Esophagus (tissue), 2 donors: ENCODE results near the gene ETV7. TPM values are rescaled to one million over a fixed set of nuclear protein-coding genes. Genes with fewer than 3 reads are reported as not detected.

Experiments
- H3K27ac ChIP-seq, 2 donors: one replicate each; pipeline ENCODE4 v1.5.1; 2013; ENCODE audit warnings: low read depth in 2 of 2, mild to moderate bottlenecking in 2 of 2, inconsistent platforms in 1 of 2, low read length in 1 of 2, moderate library complexity in 1 of 2
- H3K27me3 ChIP-seq, 2 donors: one replicate each; pipeline ENCODE4 v1.6.1; 2013; ENCODE audit warnings: low read length in 2 of 2, control low read depth in 1 of 2, mild to moderate bottlenecking in 1 of 2; ENCODE audit not compliant: insufficient read depth in 2 of 2, control insufficient read depth in 1 of 2
- H3K36me3 ChIP-seq, 2 donors: one replicate each; pipeline ENCODE4 v1.6.1; 2013; ENCODE audit warnings: low read length in 1 of 2; ENCODE audit not compliant: control insufficient read depth in 2 of 2, insufficient read depth in 2 of 2
- H3K4me1 ChIP-seq, 2 donors: one replicate each; pipeline ENCODE4 v1.6.1; 2013; ENCODE audit warnings: low read length in 1 of 2; ENCODE audit not compliant: control insufficient read depth in 2 of 2, insufficient read depth in 2 of 2
- H3K4me3 ChIP-seq, 2 donors: one replicate each; pipeline ENCODE4 v1.5.1; 2013; ENCODE audit warnings: low read length in 2 of 2, mild to moderate bottlenecking in 2 of 2, low read depth in 1 of 2, moderate library complexity in 1 of 2
- H3K9me3 ChIP-seq, 2 donors: one replicate each; pipeline ENCODE4 v1.6.1; 2013; ENCODE audit warnings: mild to moderate bottlenecking in 2 of 2, low read depth in 1 of 2, low read length in 1 of 2, moderate library complexity in 1 of 2; ENCODE audit not compliant: control insufficient read depth in 2 of 2, insufficient read depth in 1 of 2
- WGBS, 2 donors: extraction: QIAGEN DNeasy Blood & Tissue Kit; methylation state at CpG; one replicate each; pipeline ENCODE4 v1.1.7; 2013; 5-methylcytosine and 5-hydroxymethylcytosine counted together
- polyA plus RNA-seq, 2 donors: library from polyadenylated mRNA; stranded (reverse); fragments of 200-250 nt; gene quantifications; one replicate each; pipeline ENCODE4 v1.2.3, GENCODE V29; 2013
- donor health status: healthy with polysubstance abuse.
- donor health status: Bipolar disorder and iron deficiency.

Gene ETV7
- polyA plus RNA-seq, 2 donors, result 2.1 to 3.3 TPM

DNA sequence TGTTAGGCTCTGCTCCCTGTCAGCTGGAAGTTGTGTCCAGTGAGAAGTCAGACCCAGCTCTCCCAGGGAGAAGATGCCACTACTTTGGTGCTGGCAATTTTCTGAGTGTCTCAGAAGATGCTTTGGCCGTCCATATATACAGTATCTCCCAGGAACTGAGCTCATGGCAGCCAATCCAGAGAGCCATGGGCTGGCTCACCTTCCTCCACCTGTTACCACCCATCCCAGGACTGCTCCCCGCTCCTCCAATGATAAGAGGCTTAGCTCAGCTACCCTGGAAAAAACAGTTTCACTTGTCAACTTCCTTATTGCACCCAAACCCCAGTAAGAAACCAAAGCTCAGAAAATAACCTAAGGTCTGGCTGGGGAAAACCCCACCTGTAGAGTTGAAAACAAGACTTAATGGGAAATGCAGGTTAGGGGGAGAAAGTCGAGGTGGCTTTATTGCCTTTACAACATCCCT, 50.7 kb downstream of the ETV7 start, which contains the start of gene BNIP5:
TSS of gene BNIP5 (minus strand) at position 110 of the 463 bp plus-strand sequence. CDS start 6,198 bp downstream, outside the sequence.
- Histone ChIP-seq H3K4me3 (no peak within 1 kb of the TSS), H3K4me1 (peaks cover 0 to 3% of the 10 kb centered on the region in 2 donors), H3K9me3 (no peaks in the 10 kb centered on the region), H3K27me3 (peaks cover 0 to 3% of the 10 kb centered on the region in 2 donors), H3K27ac (no peak within 1 kb of the TSS), H3K36me3 (no peaks in the 10 kb centered on the region)
- WGBS, 2 donors, result 65 to 71% methylated on average over 3 of the region's 3 CpGs

DNA sequence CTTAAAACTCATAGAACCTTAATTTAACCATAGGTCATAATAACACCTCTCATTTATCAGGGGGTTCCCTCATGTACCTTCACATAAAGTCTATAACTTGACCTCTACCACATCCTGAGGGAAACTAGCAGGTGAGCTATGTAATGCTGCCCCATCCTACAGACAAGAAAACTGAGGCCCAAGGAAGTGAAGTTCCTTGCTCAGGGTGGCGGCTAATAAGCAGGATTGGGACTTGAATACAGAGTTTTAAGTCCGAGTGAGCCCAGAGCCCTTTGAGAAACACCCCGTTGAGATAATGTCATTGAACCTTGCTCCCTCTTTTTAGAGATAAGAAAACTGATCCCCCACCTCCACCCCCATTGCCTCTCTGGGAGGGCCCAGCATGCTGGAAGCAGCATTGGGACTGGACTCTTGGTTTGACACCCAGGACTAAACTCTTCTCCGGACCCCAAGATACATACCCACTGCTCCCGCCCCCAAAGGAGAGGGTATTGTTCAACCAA, 51.2 kb downstream of the ETV7 start:
- H3K4me3 ChIP-seq, result no peak overlapping the region
- H3K27ac ChIP-seq, result no peak overlapping the region
- peaks cover 0 to 3% of the 10 kb centered on the region in 2 donors for H3K4me1 ChIP-seq

DNA sequence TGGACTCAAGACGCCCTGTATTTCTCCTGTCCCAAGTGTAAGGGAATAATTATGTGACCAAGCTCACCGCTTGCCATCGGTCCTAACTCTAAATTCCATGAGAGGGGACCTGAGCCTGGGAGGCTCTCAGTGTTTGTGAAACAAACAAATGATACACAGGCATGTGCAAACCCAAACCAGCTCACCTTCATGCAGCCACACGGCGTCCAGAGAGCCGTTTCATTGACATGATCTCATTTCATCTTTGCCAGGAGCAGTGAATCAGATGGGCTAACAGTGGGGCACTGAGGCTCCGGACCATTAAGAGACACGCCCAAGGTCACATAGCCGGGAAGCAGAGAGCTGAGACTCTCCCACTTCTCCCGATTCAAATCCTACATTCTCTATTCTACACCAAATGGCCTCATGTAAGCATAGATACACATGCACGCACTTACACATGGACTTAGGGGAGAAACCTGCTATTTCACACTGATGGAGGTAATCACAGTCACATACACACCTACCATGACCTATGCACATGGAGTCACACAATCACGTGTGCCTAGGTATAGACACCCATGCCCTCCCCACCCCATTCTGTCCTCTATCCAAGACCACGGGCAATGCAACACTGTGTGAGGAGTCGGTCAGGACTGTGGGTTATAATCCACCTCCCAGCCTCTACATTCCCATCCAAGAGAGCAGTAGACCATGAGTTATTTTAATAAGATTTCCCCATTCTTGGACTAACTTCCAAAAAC, 51.8 kb downstream of the ETV7 start:
- Histone ChIP-seq H3K4me3 (no peak overlapping the region), H3K36me3 (no peaks in the 10 kb centered on the region), H3K9me3 (no peaks in the 10 kb centered on the region), H3K27me3 (peaks cover 0 to 3% of the 10 kb centered on the region in 2 donors), H3K27ac (no peak overlapping the region), H3K4me1 (peaks cover 0 to 3% of the 10 kb centered on the region in 2 donors)
- 70 to 81% methylated on average over 14 of the region's 14 CpGs for WGBS, 2 donors

More for the DNA sequence above, 51.2 kb downstream of the ETV7 start:
- H3K9me3 ChIP-seq, result no peaks in the 10 kb centered on the region
- H3K36me3 ChIP-seq, result no peaks in the 10 kb centered on the region
- peaks cover 0 to 3% of the 10 kb centered on the region in 2 donors for H3K27me3 ChIP-seq
- 82 to 92% methylated on average over 5 of the region's 5 CpGs for WGBS, 2 donors

DNA sequence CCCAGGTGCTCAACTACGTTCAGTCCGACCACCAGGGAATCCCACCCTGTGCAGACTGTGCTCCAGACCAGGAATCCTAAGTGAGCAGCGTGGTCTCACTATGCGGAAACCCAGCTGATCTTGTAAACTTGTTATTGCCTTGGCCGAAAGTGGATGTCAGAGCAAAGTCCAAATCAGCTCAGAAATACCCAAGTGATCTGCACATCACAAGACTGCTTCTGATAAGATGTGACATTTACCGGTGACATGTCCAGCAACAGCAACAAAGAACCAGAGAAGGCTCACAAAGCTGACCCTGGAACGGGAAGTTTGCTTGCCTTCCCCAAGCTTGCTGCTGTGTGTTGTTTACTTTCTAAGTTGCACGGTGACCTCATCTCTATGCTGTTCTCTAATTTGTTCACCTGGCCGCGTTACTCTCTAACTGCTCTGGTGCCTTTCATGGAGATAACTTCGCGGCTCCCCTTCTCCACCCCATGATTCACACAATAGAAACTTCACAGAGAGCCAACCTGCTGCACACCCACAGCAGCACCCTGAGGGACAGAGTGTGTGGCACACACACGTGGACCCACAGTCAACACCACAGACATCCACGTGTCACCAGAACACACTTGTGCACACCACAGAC, 52.5 kb downstream of the ETV7 start:
- 47 to 60% methylated on average over 14 of the region's 14 CpGs for WGBS, 2 donors
- H3K27ac ChIP-seq, result no peak overlapping the region

DNA sequence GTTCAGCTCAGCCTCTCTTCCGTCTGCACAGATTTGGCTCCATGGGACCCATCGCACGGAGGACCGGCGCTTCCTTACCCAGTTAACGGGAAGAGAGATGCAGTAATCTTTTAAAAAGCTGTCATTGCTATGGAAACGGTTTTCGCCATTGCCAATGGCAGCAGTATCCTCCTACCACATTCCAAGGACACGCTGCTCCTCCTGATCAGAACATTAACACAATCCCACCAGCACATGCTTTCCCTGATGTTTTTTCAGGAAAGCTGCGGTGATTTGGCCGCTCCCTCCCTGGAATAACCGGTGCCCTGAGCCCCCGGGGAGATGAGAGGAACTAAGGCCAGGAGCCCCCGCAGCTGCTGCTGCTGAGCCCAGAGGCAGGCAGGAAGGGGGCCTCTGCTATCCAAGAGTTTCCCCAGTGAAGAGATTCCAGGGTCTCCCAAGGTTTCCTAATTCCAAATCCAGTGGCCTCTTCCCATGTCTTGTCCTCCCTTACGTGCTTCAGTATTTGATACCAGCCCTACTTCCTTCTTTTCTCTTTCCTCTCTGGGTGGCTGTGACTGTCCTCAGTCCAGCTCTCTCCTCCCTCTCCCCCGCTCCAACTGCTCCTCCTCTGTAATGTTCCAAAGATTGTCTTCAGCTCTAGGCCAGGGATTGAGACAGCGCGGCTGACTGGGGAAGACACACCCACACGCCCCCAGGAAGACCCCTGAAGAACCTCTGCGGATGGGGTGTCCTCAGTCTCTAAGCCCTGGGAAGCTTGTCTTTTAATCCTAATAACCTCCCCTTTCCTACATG, 53.3 kb downstream of the ETV7 start:
- no peak overlapping the region for H3K4me3 ChIP-seq
- no peaks in the 10 kb centered on the region for H3K36me3 ChIP-seq
- peaks cover 0 to 3% of the 10 kb centered on the region in 2 donors for H3K4me1 ChIP-seq
- 61 to 63% methylated on average over 20 of the region's 20 CpGs for WGBS, 2 donors
- no peak overlapping the region for H3K27ac ChIP-seq
- H3K9me3 ChIP-seq, result no peaks in the 10 kb centered on the region
- peaks cover 0 to 1% of the 10 kb centered on the region in 2 donors for H3K27me3 ChIP-seq

More for the DNA sequence above, 52.5 kb downstream of the ETV7 start:
- Histone ChIP-seq H3K9me3 (no peaks in the 10 kb centered on the region), H3K4me3 (no peak overlapping the region), H3K4me1 (peaks cover 0 to 3% of the 10 kb centered on the region in 2 donors), H3K36me3 (no peaks in the 10 kb centered on the region), H3K27me3 (peaks cover 0 to 3% of the 10 kb centered on the region in 2 donors)

DNA sequence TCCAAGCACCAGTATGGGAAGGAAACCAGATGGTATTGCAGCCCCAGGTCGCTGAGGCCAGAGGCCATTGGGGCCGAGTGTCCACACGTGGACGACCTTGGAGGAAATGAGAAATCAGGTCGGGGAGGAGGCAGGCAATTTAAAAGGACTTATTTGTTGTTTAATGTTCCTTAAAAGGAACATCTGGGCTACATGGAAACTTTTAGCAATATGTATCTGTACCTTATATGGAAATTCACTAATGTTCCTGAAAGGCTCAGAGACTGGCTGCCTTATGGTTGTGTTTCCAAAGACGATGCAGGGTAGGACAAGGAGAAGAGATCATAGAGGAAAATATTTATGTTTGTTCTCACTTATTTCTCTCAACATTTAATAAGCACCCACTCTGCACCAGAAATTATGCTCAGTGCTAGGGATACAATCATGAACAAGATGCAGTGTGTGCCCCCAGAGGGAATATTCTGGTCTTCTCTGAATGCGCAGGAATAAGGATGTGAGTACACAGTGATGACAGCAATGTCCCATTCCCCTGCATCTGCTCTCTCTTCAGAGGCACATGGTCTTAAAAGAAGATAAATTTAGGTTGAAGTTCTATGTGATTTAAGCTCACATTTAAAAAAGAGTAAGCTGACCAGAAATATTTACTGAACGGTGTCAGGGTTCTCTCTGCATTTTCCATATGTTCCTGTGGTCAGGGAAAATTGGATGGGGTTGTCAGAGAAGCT, 54.1 kb downstream of the ETV7 start:
- H3K36me3 ChIP-seq, result no peaks in the 10 kb centered on the region
- no peaks in the 10 kb centered on the region for H3K27me3 ChIP-seq
- 69 to 73% methylated on average over 8 of the region's 8 CpGs for WGBS, 2 donors
- H3K9me3 ChIP-seq, result no peaks in the 10 kb centered on the region
- peaks cover 0 to 3% of the 10 kb centered on the region in 2 donors for H3K4me1 ChIP-seq
- H3K27ac ChIP-seq, result no peak overlapping the region
- H3K4me3 ChIP-seq, result no peak overlapping the region

DNA sequence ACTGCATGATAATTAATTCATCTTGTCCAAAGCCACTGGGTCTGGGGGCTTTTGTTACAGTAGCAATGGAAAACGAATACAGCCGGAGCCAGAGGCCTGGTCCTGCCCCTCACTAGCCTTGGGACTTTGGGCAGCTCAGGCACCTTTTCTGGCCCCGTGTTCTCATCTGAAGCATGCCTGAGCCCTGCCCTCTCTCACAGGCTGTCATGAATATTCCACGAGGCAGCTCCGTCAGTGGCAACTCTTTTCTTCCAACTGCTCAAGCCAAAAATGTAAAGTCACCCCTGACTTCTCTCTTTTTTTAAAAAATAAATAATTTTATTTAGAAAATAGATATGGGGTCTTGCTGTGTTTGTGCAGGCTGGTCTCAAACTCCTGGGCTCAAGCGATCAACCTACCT, 56.1 kb downstream of the ETV7 start:
- Histone ChIP-seq H3K27me3 (no peaks in the 10 kb centered on the region), H3K36me3 (no peaks in the 10 kb centered on the region), H3K27ac (no peak overlapping the region), H3K4me3 (no peak overlapping the region), H3K4me1 (peaks cover 0 to 3% of the 10 kb centered on the region in 2 donors), H3K9me3 (no peaks in the 10 kb centered on the region)
- 92 to 94% methylated on average over 6 of the region's 6 CpGs for WGBS, 2 donors

DNA sequence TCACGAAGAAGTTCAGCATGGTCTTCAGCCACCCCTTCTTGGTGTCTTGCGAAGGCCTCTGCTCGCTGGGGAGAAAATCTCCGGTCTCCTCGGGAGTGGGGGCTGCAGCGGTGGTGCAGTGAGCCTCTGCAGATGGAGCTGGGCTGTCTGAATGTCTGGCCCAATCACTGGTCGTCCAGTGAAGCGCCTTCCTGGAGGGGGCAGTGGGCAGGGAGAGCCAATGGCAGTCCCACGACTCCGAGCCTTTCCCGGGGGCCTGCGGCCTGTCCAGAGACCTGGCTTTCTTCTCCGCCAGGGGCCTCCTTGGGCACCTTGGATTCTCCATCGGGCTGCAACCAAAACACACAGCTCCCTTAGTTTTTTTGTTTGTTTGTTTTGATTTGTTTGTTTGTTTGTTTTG, 57.1 kb downstream of the ETV7 start:
- Histone ChIP-seq H3K27me3 (no peaks in the 10 kb centered on the region), H3K4me3 (no peak overlapping the region), H3K9me3 (no peaks in the 10 kb centered on the region), H3K36me3 (no peaks in the 10 kb centered on the region), H3K4me1 (peaks cover 0 to 3% of the 10 kb centered on the region in 2 donors), H3K27ac (no peak overlapping the region)
- WGBS, 2 donors, result 90 to 95% methylated on average over 14 of the region's 14 CpGs
